GM18858 (cell line): ENCODE results near the gene MRC2.

Experiments
- ATAC-seq: cut with Tn5 transposase; IDR thresholded peaks from one replicate; pipeline ENCODE4 v1.9.1; 2021; ENCODE audit not compliant: unreplicated experiment

The MRC2 gene

GRCh38 chr17:62658136-62658920, 30.9 kb downstream of the MRC2 start:
- ATAC-seq, result no peak

- no peak for ATAC-seq
Observed at GRCh38 chr17:62660629-62661118, 33.2 kb downstream of the MRC2 start.

- ATAC-seq, result no peak
Observed at GRCh38 chr17:62661337-62661736, 33.9 kb downstream of the MRC2 start.

- no peak for ATAC-seq
Observed at GRCh38 chr17:62662855-62663254, 35.4 kb downstream of the MRC2 start.

GRCh38 chr17:62663304-62663703, 35.8 kb downstream of the MRC2 start:
- no peak for ATAC-seq

GRCh38 chr17:62664336-62665120, 37.1 kb downstream of the MRC2 start:
- no peak for ATAC-seq

GRCh38 chr17:62665599-62665998, 38.1 kb downstream of the MRC2 start:
- ATAC-seq, result no peak

GRCh38 chr17:62666061-62666800, 38.8 kb downstream of the MRC2 start:
- ATAC-seq, result no peak

- ATAC-seq, result no peak
Observed at GRCh38 chr17:62666801-62667591, 39.5 kb downstream of the MRC2 start.

GRCh38 chr17:62668091-62668804, 40.8 kb downstream of the MRC2 start:
- ATAC-seq, result no peak

- ATAC-seq, result no peak
Observed at GRCh38 chr17:62670202-62670821, 42.8 kb downstream of the MRC2 start.

- no peak for ATAC-seq
Observed at GRCh38 chr17:62671553-62671952, 44.1 kb downstream of the MRC2 start.

GRCh38 chr17:62672957-62673356, 45.5 kb downstream of the MRC2 start:
- no peak for ATAC-seq

- no peak for ATAC-seq
Observed at GRCh38 chr17:62673614-62674362, 46.3 kb downstream of the MRC2 start.

GRCh38 chr17:62674363-62674739, 46.9 kb downstream of the MRC2 start:
- no peak for ATAC-seq

- no peak for ATAC-seq
Observed at GRCh38 chr17:62674841-62675240, 47.4 kb downstream of the MRC2 start.

GRCh38 chr17:62675260-62675659, 47.8 kb downstream of the MRC2 start:
- ATAC-seq, result no peak

GRCh38 chr17:62675701-62676100, 48.2 kb downstream of the MRC2 start:
- no peak for ATAC-seq
